Kidney (tissue), 14 donors: ENCODE results near the gene PRSS16. TPM values are rescaled to one million over a fixed set of nuclear protein-coding genes. Genes with fewer than 3 reads are reported as not detected.

Experiments used
- DNase-seq, 5 donors: peaks; one replicate each; pipeline ENCODE4 v3.0.0-alpha.2; 2013 to 2020
- FAIRE-seq: peaks from 2 replicates; lab custom pipeline; 2012; peaks lifted over from hg19 to GRCh38; lab: Jason Lieb, UNC
- H3K27ac ChIP-seq, 2 donors: one replicate each; pipeline ENCODE4 v1.7.0; 2013; ENCODE audit warnings: low read depth in 2 of 2, low read length in 2 of 2, inconsistent platforms in 1 of 2
- H3K27me3 ChIP-seq: one replicate; pipeline ENCODE4 v1.7.1; 2013; ENCODE audit warnings: low read length, inconsistent platforms; ENCODE audit not compliant: control insufficient read depth, insufficient read depth
- H3K36me3 ChIP-seq, 3 donors: one replicate each; pipeline versions ENCODE4 v1.7.0 to v1.7.1; 2013; ENCODE audit warnings: low read length in 3 of 3, control low read depth in 1 of 3, inconsistent platforms in 1 of 3; ENCODE audit not compliant: insufficient read depth in 3 of 3, control insufficient read depth in 2 of 3
- H3K4me1 ChIP-seq, 3 donors: one replicate each; pipeline versions ENCODE4 v1.7.0 to v1.7.1; 2013; ENCODE audit warnings: low read length in 3 of 3, inconsistent platforms in 1 of 3, low read depth in 1 of 3; ENCODE audit not compliant: control insufficient read depth in 2 of 3, insufficient read depth in 2 of 3
- H3K4me3 ChIP-seq, 3 donors: one replicate each; pipeline versions ENCODE4 v1.7.0 to v1.8.1; 2013; ENCODE audit warnings: low read length in 3 of 3, control low read depth in 1 of 3, inconsistent platforms in 1 of 3
- H3K9ac ChIP-seq, 3 donors: one replicate each; pipeline versions ENCODE4 v1.7.0 to v1.7.1; 2013; ENCODE audit warnings: low read length in 3 of 3, control low read depth in 1 of 3, inconsistent platforms in 1 of 3
- H3K9me3 ChIP-seq, 3 donors: one replicate each; pipeline versions ENCODE4 v1.7.0 to v1.7.1; 2013; ENCODE audit warnings: low read length in 3 of 3, control low read depth in 1 of 3, inconsistent platforms in 1 of 3; ENCODE audit not compliant: control insufficient read depth in 2 of 3, insufficient read depth in 1 of 3
- intact Hi-C: fragments of 100-400 bp; cut with DNase I; formaldehyde crosslinking; loops from one replicate; pipeline ENCODE4 v1.11.1; 2022
- polyA plus RNA-seq: library from polyadenylated mRNA; stranded (reverse); fragments of 350-450 nt; fragmentation: Illumina TruSeq; extraction: RNeasy Lipid Tissue Mini Kit (QIAGEN cat#74804); gene quantifications from one replicate; pipeline ENCODE4 v1.2.3, GENCODE V29; 2014; ENCODE audit warnings: low read depth, low replicate concordance; ENCODE audit not compliant: insufficient read depth
- total RNA-seq: library from RNA; stranded (reverse); fragmentation: NEBNext Ultra II Directional; extraction: Animal tissue kit (Norgen Biotek cat#: 25700); gene quantifications from one replicate; pipeline ENCODE4 v1.2.1, GENCODE V29; 2021
- TF ChIP-seq, protein P1 (sequence below): IDR thresholded peaks from 3 replicates; pipeline ENCODE4 v1.5.1; 2012; ENCODE audit warnings: mild to moderate bottlenecking, moderate library complexity, borderline replicate concordance; ENCODE audit not compliant: insufficient read depth; ENCODE audit errors: extremely low read depth
- donor health status: control.
- donor health status: control.
- donor health status: control.
- donor health status: control.
- donor health status: control.
- donor health status: DM: yes; HTN: yes; CAD: no.
- donor health status: Normal renal cell carcinoma (clear cell type).

The PRSS16 gene
- total and polyA plus RNA-seq, 2 donors from 2014 or later: 5.1 to 11.2 TPM

DNA sequence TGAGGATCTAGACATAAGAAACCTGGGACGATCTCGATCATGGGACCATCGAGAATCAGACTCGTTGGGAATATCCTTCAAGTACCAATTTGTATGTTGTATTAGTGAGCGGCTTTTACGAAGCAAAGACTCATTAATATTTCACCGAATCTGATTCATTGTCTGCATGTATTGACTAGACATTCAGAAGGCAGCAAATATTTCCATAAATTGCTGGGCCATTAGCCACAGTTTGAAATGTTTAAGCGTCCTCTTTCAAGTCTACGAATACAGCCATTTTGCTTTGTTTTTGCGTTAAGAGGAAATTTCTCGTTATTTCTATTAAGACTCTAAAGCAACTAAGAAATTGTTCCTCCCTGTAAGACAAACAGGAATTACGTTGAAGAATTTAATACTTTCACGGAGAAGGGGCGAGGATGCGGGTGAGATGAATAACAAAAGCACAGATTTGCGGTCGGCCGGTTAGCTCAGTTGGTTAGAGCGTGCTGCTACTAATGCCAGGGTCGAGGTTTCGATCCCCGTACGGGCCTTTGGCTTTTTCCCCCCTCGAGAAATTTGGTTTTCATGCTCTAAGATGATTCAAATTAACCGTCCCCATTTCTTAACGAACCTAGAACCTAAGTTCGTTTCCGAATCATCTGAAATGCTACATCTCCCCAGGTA, 46.1 kb downstream of the PRSS16 start:
- Histone ChIP-seq H3K27ac (no peak overlapping the region), H3K9ac (no peak overlapping the region), H3K9me3 (peaks cover 0 to 14% (median 1%) of the 10 kb centered on the region in 3 donors), H3K36me3 (no peaks in the 10 kb centered on the region), H3K4me3 (no peak overlapping the region), H3K27me3 (peaks cover 92% of the 10 kb centered on the region), H3K4me1 (no peaks in the 10 kb centered on the region)
- DNase-seq (no peak), FAIRE-seq (no peak)
- TF ChIP-seq, protein P1, sequence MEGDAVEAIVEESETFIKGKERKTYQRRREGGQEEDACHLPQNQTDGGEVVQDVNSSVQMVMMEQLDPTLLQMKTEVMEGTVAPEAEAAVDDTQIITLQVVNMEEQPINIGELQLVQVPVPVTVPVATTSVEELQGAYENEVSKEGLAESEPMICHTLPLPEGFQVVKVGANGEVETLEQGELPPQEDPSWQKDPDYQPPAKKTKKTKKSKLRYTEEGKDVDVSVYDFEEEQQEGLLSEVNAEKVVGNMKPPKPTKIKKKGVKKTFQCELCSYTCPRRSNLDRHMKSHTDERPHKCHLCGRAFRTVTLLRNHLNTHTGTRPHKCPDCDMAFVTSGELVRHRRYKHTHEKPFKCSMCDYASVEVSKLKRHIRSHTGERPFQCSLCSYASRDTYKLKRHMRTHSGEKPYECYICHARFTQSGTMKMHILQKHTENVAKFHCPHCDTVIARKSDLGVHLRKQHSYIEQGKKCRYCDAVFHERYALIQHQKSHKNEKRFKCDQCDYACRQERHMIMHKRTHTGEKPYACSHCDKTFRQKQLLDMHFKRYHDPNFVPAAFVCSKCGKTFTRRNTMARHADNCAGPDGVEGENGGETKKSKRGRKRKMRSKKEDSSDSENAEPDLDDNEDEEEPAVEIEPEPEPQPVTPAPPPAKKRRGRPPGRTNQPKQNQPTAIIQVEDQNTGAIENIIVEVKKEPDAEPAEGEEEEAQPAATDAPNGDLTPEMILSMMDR: no peak
- intact Hi-C loops: no loop called here

DNA sequence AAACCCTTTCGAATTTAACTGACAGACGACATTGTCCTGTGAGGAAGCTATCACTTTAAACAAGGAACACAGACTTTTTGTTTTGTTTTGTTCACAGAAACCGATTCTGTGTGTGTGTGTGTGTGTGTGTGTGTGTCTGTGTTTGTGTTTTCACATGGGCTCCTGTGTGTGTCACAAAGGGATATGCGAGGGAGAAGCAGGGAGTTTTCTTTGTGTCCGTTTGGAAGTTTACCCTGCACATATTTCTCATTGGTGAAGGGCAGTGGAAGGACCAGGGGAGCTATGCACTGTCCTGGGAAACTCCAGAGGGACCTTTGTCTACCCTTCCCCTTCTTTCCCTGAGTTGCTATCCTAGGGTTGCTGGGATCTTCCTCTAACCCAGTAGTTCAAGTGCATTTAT, 46.9 kb downstream of the PRSS16 start:
- TF ChIP-seq, protein P1: no peak
- DNase-seq (no peak), FAIRE-seq (no peak)

DNA sequence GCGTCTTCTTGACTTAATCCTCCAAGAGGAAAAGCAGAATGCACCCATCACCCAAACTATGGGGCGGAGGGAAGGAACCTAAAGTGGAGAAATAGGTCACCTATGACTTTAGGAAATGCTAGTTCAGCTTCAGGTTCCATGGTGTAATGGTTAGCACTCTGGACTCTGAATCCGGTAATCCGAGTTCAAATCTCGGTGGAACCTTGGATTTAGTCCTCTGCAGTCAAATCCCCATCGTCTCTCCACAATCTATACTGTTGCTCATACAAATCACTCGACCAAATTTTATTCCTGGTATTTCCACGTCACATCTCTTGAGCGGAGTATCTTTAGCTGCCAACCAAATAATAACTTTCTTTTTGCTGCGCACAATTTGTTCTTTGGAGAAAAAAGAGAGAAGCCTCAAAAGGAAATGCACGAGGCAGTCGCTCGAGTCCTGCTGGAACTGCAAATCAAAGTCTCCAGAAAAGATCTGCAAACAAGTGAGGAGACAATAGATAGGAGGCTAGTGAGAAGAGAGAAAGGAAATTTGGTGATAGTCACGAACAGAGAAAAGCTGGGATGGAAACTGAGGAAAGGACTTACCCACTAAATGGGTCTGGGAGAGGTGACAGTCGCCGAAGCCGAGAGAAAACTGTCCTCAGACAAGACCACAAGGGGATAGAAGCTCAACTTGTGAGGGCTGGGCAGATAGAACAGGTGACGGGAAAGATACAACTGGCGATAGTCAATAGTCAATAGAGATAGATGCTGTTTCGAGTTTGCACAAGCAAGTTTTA, 48.0 kb downstream of the PRSS16 start:
- FAIRE-seq (no peak), DNase-seq (no peak)
- intact Hi-C loops: no loop called here
- Histone ChIP-seq H3K9ac (no peak overlapping the region), H3K4me1 (no peaks in the 10 kb centered on the region), H3K9me3 (peaks cover 0 to 14% (median 1%) of the 10 kb centered on the region in 3 donors), H3K4me3 (no peak overlapping the region), H3K36me3 (no peaks in the 10 kb centered on the region), H3K27ac (no peak overlapping the region), H3K27me3 (peaks cover 83% of the 10 kb centered on the region)
- TF ChIP-seq, protein P1: no peak

More for the DNA sequence above, 46.9 kb downstream of the PRSS16 start:
- Histone ChIP-seq H3K27ac (no peak overlapping the region), H3K9me3 (peaks cover 0 to 14% (median 1%) of the 10 kb centered on the region in 3 donors), H3K4me1 (no peaks in the 10 kb centered on the region), H3K9ac (no peak overlapping the region), H3K36me3 (no peaks in the 10 kb centered on the region), H3K27me3 (peaks cover 89% of the 10 kb centered on the region), H3K4me3 (no peak overlapping the region)
- intact Hi-C loops: no loop called here
